CD4-positive, alpha-beta T cell treated with Interleukin-2 at 100 ng/mL for 4 hours (primary cell): ENCODE results near the gene MEI4.
"Not testable (repeated sequence)": the region's sequence is repeated elsewhere in the genome, so short reads cannot be mapped to it uniquely, and the experiment has no call there.

ENCODE experiments used
- DNase-seq: peaks from one replicate; pipeline ENCODE4 v3.0.0-alpha.2; 2020; ENCODE audit warnings: low spot score

Gene MEI4

DNA sequence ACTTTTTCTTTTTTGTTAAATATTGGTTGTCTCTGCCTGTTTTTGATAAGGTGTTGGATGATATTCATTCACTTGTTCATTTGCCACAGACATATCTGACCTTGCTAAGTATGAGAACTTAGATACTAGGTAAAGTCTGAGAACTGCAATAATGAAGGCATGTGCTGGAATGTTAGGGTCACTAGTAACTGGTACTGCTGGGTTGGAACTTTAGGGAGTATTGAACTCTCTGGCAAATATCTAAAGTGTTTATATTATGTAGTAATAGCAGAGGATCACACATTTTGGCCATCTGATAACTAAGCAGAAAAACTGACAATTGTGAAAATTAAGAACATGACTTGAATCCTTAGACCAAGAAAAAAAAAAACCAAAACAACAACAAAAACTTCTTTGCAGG is 162.7 kb downstream of the MEI4 start:
- no peak for DNase-seq

- no peak for DNase-seq
Measured at GRCh38 chr6:77816766-77817270, 164.0 kb downstream of the MEI4 start.

GRCh38 chr6:77822265-77822664 is 169.4 kb downstream of the MEI4 start:
- DNase-seq: no peak

DNA sequence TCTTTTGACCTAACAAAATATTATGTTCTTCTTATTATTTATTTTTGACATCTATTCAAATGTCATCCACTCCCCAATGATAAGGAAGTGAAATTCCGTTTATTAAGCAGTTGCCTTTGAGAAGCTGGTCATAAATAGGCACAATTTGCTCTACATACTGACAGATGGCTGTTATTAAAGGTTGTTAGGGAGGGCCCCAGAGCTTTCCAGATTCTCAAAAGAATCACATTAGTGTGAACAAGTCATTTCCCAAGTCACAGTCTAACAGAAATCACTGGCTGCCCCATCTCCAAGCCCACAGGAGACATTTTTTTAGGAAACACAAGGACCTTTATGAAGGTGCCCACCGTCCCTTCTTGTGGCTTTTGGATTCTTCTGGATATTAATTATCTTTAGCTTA is 172.4 kb downstream of the MEI4 start:
- no peak for DNase-seq

DNA sequence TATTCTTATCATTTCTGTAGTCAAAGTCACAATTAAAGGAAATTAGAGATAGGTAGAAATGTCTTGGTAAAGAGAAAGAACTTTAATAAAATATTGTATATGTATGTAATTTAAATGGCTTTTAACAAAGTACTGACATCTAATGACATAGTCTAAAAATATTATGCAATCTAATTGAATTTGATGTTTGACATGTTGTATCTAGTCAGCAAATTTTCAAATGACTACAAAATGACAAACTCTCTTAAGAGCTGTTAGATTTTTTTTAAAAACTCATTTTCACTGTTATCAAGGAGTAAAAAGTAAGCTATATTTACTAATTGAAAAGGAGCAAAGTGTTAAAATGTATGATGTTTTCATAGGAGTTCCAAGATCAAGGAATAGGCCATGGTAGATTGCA is 176.9 kb downstream of the MEI4 start:
- no peak for DNase-seq

DNA sequence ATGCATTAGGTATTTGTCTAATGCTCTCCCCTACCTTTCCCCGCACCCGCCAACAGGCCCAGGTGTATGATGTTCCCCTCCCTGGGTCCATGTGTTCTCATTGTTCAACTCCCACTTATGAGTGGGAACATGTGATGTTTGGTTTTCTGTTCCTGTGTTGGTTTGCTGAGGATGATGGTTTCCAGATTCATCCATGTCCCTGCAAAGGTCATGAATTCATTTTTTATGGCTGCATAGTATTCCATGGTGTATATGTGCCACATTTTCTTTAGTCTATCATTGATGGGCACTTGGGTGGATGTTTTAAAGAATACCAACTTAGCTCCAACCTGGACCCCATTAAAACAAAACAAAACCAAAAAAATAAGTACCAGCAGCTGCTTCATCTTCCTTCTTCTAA is 180.9 kb downstream of the MEI4 start:
- DNase-seq: not testable (repeated sequence)

GRCh38 chr6:77834591-77834996 is 181.8 kb downstream of the MEI4 start:
- DNase-seq: no peak

DNA sequence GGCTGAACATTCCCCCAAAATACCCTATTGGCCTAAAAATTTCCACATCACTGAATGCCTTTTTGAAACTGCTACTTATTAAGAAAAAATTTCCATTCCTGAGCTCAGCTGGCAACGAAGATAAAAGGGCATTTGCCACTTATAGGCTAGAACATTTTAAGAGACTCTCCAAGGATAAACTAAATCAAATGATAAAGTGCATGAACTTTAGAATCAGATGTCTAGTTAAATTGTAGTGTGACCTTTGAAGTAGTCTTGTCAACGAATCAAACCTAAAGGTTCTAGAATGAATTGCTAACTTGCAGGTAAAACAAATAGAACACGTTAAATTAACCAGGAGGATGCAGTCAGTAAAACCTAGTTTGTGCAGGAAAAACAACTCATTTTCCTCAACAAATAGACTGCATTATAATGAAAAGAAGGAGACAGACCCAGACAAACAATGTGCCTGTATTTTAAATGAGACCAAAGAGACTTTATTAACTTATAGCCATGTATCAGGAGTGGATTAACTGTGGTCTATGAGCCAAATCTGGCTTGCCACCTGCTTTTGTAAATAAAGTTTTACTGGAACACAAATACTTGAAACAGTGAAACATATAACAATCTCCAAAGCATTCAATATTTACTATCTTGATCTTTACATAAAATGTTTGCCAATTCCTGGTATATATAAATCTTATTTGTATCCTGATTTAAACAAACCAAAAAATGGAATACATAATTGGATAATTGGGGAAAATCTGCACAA is 184.4 kb downstream of the MEI4 start:
- no peak for DNase-seq

DNA sequence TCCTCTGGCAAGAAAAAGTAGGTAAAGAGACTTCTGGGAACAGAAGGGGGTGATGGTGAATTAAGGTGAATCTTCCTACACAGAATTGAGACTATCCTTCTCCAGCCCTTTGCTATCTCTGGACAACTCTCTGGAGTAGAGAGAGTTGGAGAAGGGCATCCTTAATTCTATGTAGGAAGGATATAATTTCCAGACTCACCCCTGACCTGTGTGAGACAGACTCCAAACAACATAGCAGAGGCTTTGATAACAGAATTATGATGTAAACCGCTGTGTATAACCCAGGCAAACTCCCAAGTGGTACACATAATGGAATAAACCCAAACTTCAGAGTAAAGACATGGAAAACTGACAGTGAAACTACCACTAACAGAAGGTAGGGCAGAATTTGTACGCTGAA is 186.5 kb downstream of the MEI4 start:
- no peak for DNase-seq

DNA sequence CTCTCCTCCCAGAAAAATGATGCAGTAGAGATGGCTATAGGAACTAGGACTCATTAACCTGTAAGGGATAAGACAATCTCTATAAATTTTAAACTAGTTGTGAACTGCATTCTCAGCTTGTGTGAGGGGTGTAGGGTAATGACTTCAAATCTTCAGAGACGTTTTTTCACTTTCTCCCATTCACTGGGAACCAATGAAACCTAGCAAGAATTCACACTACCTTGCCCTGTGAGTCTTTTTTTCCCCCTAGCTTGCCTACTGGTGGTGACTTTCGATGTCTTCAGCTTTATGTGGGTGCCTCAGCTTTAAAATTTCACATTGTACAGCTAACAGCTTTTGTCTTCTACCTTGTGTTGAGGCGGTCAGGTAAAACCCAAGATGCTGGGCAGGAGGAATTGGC is 192.0 kb downstream of the MEI4 start:
- DNase-seq: no peak

GRCh38 chr6:77853401-77853800 is 200.6 kb downstream of the MEI4 start:
- DNase-seq: no peak

- no peak for DNase-seq
Measured at GRCh38 chr6:77856391-77856790, 203.6 kb downstream of the MEI4 start.

- DNase-seq: no peak
Measured at GRCh38 chr6:77857421-77857820, 204.6 kb downstream of the MEI4 start.

- DNase-seq: no peak
Measured at GRCh38 chr6:77876300-77876699, 223.5 kb downstream of the MEI4 start.

- DNase-seq: no peak
Measured at GRCh38 chr6:77879527-77879926, 226.7 kb downstream of the MEI4 start.

GRCh38 chr6:77880501-77880900 is 227.7 kb downstream of the MEI4 start:
- no peak for DNase-seq

GRCh38 chr6:77883851-77884250 is 231.0 kb downstream of the MEI4 start:
- DNase-seq: no peak

DNA sequence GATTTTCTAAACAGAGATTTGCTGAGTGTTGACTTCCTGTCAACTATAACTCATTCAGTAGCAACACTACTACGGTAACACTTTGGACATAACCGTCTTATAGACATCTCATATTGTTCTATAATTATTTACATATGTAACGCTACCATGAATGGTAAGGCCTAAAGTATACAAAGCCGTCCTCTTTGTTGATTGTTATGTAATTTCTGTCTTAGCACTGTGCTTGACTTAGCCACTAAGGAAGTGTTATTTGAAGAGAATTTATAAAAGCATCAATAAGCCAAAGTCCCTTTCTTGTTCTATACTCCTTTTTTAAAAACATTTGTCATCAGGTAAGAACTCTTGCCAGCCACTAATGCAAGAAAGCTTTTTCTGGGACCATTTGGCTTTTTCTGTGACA is 240.6 kb downstream of the MEI4 start:
- DNase-seq: no peak

- no peak for DNase-seq
Measured at GRCh38 chr6:77906070-77906469, 253.2 kb downstream of the MEI4 start.

DNA sequence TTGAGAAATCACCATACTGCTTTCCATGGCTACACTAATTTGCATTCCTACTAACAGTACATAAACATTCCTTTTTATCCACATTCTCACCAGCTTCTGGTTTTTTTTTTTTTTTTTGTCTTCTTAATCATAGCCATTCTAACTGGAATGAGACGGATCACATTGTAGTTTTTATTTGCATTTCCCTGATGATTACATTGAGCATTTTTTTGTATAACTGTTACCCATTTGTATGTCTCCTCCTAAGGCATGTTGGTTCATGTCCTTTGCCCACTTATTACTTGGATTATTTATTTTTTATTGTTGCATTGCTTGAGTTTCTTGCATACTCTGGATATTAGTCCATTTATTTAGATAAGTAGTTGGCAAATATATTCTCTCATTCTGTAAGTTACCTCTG is 258.0 kb downstream of the MEI4 start:
- no peak for DNase-seq

GRCh38 chr6:77926198-77926751 is 273.4 kb downstream of the MEI4 start:
- DNase-seq: no peak

GRCh38 chr6:77930382-77930781 is 277.5 kb downstream of the MEI4 start:
- no peak for DNase-seq

DNA sequence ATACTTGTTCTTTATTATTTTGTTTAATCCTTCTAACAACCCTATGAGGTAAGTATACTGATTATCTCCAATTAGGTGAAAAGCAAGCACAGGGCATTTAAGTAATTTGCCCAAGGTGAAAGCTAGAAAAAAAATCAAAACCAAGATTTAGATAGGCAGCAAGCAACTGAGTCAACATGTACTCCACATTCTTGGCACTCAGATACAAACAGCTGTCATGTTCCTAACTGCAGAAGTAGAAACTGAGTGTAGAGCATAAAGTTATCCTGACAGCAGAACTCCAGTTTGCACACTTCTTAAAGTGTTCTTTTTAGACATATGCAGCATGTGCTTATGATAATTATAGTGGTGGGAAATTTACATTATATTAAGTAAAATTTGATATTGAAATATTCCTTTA is 278.1 kb downstream of the MEI4 start:
- DNase-seq: no peak

GRCh38 chr6:77962070-77962469 is 309.2 kb downstream of the MEI4 start:
- no peak for DNase-seq
